Measurements from ENCODE around the gene OPALIN.
A peak's percentile ranks its signal among the peaks of the same experiment; 100 is the strongest.

DNA sequence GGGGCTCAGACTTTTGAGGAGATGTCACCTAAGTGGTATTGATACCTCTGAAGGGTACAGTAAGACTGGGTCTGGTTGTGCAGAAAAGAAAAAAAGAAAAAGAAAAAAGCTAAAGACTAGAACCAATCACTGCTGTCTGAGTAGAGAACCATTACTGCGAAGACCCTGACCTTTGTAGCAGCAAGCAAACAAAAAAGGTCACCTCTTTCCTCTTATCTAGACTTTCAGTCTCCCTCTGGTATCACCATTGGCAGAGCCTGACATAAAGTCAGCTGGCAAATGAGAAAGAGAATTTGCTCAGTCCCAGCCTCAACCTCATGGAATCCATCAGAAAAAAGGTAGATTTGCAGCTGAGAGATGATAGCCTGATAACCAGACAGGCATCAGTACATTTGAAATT, 57.2 kb downstream of the OPALIN start:
- TF ChIP-seq, protein P1, sequence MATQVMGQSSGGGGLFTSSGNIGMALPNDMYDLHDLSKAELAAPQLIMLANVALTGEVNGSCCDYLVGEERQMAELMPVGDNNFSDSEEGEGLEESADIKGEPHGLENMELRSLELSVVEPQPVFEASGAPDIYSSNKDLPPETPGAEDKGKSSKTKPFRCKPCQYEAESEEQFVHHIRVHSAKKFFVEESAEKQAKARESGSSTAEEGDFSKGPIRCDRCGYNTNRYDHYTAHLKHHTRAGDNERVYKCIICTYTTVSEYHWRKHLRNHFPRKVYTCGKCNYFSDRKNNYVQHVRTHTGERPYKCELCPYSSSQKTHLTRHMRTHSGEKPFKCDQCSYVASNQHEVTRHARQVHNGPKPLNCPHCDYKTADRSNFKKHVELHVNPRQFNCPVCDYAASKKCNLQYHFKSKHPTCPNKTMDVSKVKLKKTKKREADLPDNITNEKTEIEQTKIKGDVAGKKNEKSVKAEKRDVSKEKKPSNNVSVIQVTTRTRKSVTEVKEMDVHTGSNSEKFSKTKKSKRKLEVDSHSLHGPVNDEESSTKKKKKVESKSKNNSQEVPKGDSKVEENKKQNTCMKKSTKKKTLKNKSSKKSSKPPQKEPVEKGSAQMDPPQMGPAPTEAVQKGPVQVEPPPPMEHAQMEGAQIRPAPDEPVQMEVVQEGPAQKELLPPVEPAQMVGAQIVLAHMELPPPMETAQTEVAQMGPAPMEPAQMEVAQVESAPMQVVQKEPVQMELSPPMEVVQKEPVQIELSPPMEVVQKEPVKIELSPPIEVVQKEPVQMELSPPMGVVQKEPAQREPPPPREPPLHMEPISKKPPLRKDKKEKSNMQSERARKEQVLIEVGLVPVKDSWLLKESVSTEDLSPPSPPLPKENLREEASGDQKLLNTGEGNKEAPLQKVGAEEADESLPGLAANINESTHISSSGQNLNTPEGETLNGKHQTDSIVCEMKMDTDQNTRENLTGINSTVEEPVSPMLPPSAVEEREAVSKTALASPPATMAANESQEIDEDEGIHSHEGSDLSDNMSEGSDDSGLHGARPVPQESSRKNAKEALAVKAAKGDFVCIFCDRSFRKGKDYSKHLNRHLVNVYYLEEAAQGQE (IDR thresholded peaks at IDR 0.05): no peak
- TF ChIP-seq SP1 (IDR thresholded peaks at IDR 0.05): no peak
- TF ChIP-seq, protein P2, sequence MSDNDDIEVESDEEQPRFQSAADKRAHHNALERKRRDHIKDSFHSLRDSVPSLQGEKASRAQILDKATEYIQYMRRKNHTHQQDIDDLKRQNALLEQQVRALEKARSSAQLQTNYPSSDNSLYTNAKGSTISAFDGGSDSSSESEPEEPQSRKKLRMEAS (IDR thresholded peaks at IDR 0.05): no peak
- peak; percentile 76 for TF ChIP-seq NR2F2 (IDR thresholded peaks at IDR 0.05)
- TF ChIP-seq, protein P3, sequence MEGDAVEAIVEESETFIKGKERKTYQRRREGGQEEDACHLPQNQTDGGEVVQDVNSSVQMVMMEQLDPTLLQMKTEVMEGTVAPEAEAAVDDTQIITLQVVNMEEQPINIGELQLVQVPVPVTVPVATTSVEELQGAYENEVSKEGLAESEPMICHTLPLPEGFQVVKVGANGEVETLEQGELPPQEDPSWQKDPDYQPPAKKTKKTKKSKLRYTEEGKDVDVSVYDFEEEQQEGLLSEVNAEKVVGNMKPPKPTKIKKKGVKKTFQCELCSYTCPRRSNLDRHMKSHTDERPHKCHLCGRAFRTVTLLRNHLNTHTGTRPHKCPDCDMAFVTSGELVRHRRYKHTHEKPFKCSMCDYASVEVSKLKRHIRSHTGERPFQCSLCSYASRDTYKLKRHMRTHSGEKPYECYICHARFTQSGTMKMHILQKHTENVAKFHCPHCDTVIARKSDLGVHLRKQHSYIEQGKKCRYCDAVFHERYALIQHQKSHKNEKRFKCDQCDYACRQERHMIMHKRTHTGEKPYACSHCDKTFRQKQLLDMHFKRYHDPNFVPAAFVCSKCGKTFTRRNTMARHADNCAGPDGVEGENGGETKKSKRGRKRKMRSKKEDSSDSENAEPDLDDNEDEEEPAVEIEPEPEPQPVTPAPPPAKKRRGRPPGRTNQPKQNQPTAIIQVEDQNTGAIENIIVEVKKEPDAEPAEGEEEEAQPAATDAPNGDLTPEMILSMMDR (IDR thresholded peaks at IDR 0.05; ENCODE audit: low read depth, low read length, missing input control): no peak
